GM08714 (cell line): Measurements from ENCODE around the gene TRAPPC6A.
"Not testable (repeated sequence)": the region's sequence is repeated elsewhere in the genome, so short reads cannot be mapped to it uniquely, and the experiment has no call there.

Experiments
- H3K4me3 ChIP-seq: fragments of 200-500 bp; sonication (Bioruptor generic); 2 replicates; pipeline ENCODE4 v1.5.1; 2014; ENCODE audit warnings: mild to moderate bottlenecking, low read length, inconsistent platforms
- ZNF274 ChIP-seq: IDR thresholded peaks from 2 replicates; pipeline ENCODE4 v1.6.1; 2012; ENCODE audit warnings: mild to moderate bottlenecking, low read depth, low read length

TRAPPC6A gene

GRCh38 chr19:45124021-45124420 lies 54.0 kb downstream of the TRAPPC6A start:
- H3K4me3 ChIP-seq, result no peak overlapping the region
- TF ChIP-seq ZNF274, result no peak

DNA sequence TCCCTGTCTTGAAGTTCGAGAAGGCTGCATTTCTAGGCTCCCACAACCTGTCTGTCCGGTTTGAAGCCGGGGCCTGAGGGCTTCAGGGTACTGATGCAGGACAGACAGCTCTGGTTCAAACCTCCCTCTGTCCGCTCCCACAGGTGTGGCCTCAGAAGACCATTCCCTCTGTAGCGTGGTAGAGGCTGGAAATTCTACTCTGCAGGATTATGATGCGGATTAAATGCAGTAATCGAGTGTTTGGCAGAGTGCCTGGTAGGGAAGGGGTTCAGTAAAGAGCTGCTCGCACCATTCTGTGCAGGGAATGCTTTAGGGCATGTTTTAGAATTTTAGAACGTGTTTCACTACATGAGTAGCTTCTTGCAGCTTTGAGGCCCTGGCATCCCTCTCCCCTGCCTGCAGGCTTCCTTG lies 54.6 kb downstream of the TRAPPC6A start:
- no peak for TF ChIP-seq ZNF274

DNA sequence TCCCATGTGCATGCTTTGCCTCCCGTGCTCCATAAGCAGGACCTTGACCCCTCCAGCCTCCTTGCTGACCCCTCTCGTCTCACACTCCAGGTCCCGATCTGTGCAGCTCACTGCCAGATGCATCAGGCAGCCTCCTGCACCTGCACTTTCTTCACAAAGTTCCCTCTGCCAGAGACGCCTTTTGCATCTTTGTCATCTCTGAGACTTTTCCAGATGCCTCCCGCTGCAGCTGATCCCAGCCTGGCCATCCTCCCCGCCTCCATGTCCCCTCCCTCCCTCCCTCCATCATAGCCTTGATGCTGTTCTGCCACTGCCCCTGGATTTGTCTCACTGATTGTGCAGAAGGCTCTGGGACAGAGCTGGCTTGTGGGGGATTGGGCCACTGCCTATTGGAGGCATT lies 55.2 kb downstream of the TRAPPC6A start:
- TF ChIP-seq ZNF274, result no peak
- H3K4me3 ChIP-seq, result no peak overlapping the region

More for the DNA sequence above, 54.6 kb downstream of the TRAPPC6A start:
- H3K4me3 ChIP-seq, result no peak overlapping the region

GRCh38 chr19:45121827-45122345 lies 56.2 kb downstream of the TRAPPC6A start:
- no peak for TF ChIP-seq ZNF274
- no peak overlapping the region for H3K4me3 ChIP-seq

GRCh38 chr19:45119582-45119981 lies 58.5 kb downstream of the TRAPPC6A start:
- no peak for TF ChIP-seq ZNF274
- H3K4me3 ChIP-seq, result no peak overlapping the region

DNA sequence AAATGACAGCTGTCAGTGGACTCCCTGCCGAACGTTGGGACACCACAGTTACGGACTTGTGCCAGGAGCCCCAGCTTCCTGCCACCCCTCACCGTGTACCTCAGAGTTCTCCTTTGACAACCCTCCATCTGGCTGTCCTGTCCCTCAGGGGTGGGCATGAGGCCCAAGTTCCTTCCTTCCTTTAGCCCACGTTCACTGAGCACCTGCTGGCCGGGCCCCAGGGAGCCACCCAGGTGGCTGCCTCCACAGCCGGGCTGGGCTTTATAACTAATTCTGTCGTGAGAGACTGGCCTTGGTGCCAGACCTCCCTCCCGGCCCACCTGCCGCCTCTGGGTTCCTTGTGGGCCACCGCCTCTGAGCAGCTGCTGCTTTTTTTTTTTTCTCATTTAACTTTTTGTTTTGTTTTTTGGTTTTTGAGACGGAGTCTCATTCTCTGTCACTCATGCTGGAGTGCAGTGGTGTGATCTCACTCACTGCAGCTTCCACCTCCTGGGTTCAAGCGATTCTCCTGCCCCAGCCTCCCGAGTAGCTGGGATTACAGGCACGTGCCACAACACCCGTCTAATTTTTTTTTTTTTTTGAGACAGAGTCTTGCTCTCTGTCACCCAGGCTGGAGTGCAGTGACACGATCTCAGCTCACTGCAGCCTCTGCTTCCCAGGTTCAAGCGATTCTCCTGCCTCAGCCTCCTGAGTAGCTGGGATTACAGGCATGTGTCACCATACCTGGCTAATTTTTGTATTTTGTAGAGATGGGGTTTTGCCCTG lies 59.3 kb downstream of the TRAPPC6A start:
- not testable (repeated sequence) for H3K4me3 ChIP-seq

- H3K4me3 ChIP-seq, result no peak overlapping the region; the same call in 1 of the 2 replicates
- no peak for TF ChIP-seq ZNF274
These were observed 59.9 kb downstream of the TRAPPC6A start for GRCh38 chr19:45118106-45118505.

DNA sequence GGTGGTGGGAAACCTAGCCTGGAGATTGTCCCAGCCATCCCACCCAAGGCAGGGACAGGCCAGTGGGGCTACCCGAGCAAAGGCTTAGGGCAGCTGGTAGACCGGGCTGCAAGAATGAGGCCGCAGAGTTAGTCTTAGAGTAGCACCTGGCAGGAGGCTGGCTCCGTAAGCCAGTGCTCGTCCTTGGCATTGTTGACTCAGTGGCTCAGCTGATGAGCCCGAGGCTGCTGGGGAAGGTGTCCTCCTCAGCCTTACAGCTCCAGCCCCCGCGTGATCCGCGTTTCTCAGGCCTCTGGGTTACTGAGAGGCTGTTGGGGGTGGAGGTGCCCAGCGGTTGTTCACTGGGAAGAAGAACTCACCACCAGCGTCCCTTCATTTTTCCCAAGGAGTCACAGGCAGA lies 60.4 kb downstream of the TRAPPC6A start:
- H3K4me3 ChIP-seq, result no peak overlapping the region
- TF ChIP-seq ZNF274, result no peak

- TF ChIP-seq ZNF274, result no peak
- no peak overlapping the region for H3K4me3 ChIP-seq
These were observed 60.9 kb downstream of the TRAPPC6A start for GRCh38 chr19:45117167-45117594.

GRCh38 chr19:45115809-45116615 lies 62.0 kb downstream of the TRAPPC6A start:
- no peak overlapping the region for H3K4me3 ChIP-seq
- no peak for TF ChIP-seq ZNF274

DNA sequence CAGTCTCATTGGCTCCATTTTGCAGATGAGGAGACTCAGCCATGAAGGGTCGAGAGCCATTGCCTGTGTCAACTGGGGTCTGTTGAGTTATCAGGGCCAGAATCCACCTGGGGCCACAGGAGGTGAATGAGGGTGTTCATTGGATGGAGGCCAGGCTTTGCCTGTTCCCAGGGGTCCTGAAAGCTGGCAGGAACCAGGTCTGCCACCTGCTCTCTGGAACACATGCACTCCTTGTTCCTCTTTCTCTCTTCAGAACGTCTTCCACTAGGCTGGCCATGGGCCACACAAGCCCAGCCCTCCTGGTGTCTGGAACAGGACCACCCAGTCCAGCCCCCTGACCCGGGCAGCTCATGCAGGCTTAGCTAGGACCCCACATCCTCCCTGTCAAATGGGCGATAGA lies 63.9 kb downstream of the TRAPPC6A start:
- no peak for TF ChIP-seq ZNF274
- no peak overlapping the region for H3K4me3 ChIP-seq

- no peak overlapping the region for H3K4me3 ChIP-seq
- TF ChIP-seq ZNF274, result no peak
These were observed 64.4 kb downstream of the TRAPPC6A start for GRCh38 chr19:45113628-45114027.
